NB4 (cell line): ENCODE measurements around the gene ADORA2A.

Experiments
- DNase-seq: peaks from one replicate; pipeline ENCODE4 v3.0.0; 2010; ENCODE audit warnings: low read depth
- H3K4me3 ChIP-seq: one replicate; pipeline ENCODE4 v1.5.1; 2011; ENCODE audit warnings: mild to moderate bottlenecking, low read depth, low read length, moderate library complexity
- CTCF ChIP-seq: IDR thresholded peaks from one replicate; pipeline ENCODE4 v1.5.1; 2012; ENCODE audit warnings: low read depth, low read length
- MAX ChIP-seq: IDR thresholded peaks from 2 replicates; pipeline ENCODE4 v1.6.1; 2011; ENCODE audit warnings: low read depth, low read length
- MYC ChIP-seq: IDR thresholded peaks from 2 replicates; pipeline ENCODE4 v1.6.1; 2011; ENCODE audit warnings: low read depth, low read length
- POLR2A ChIP-seq: IDR thresholded peaks from 2 replicates; pipeline ENCODE4 v1.6.1; 2011; ENCODE audit warnings: mild to moderate bottlenecking; ENCODE audit not compliant: insufficient read length; ENCODE audit errors: extremely low read depth

ADORA2A gene

GRCh38 chr22:24453853-24454252 lies 26.5 kb downstream of the ADORA2A start:
- TF ChIP-seq MAX, result no peak
- no peak for TF ChIP-seq POLR2A
- TF ChIP-seq CTCF, result no peak
- no peak for TF ChIP-seq MYC
- no peak for DNase-seq
- H3K4me3 ChIP-seq, result no peak overlapping the region

GRCh38 chr22:24455039-24455438 lies 27.6 kb downstream of the ADORA2A start:
- TF ChIP-seq MAX, result no peak
- no peak for TF ChIP-seq MYC
- no peak for TF ChIP-seq POLR2A
- TF ChIP-seq CTCF, result no peak
- no peak overlapping the region for H3K4me3 ChIP-seq
- no peak for DNase-seq

DNA sequence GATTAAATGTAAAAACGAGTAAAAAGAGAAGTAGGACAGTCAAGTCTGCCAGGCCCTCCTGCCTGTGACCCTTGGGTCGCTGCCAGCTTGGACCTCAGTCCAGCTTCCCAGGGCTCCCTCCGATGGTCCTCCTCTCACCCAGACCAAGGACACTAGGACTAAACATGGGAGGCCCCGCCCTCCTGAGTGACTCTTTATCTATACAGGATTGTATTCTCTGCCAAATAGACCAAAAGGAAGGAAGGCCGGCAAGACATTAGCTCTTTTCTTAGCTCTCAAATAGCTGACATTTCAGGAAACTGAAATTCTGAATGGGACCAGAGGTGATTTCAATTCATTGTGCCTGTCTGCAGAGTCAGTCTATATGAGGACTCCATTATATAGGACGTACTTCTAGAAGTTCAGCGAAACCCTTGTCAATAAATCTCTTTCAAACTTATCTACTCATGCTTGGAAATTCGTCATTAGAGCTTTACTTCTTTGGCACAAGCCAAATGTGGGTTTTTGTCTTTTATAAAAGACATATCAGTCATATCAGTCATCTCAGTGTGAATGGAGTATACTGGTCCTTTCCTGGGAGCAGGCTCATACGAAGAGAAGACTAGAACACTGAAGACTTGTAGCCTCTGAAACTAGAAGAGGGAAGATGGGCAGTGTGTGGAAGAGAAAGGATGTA lies 28.5 kb downstream of the ADORA2A start:
- no peak overlapping the region for H3K4me3 ChIP-seq
- no peak for DNase-seq
- no peak for TF ChIP-seq POLR2A
- TF ChIP-seq MYC, result no peak
- no peak for TF ChIP-seq CTCF
- TF ChIP-seq MAX, result no peak

- TF ChIP-seq CTCF (no peak), POLR2A (no peak), MYC (no peak), MAX (no peak)
- DNase-seq, result no peak
- H3K4me3 ChIP-seq, result no peak overlapping the region
Measured at GRCh38 chr22:24457894-24458420, 30.6 kb downstream of the ADORA2A start.

DNA sequence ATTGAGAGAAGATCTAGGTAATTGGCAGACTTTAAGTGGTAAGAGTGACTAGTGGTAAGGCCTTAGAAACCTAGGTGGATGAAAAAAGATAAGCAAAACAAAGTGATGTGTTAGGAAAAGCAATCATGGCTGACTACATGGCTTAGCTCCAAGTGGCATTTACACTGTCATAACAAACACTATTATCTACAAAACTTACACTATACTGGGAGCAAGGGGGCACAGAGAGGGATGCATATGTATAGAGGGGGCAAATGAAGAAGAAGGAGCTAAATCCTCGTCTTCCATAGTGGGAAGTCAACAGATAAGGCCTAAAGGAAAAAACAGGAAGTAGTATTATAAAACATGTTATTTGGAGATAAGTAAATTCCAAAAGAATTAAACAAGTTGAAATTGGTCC lies 32.5 kb downstream of the ADORA2A start:
- no peak overlapping the region for H3K4me3 ChIP-seq
- DNase-seq, result no peak
- no peak for TF ChIP-seq POLR2A
- TF ChIP-seq MAX, result no peak
- TF ChIP-seq CTCF, result no peak
- no peak for TF ChIP-seq MYC
